ENCODE data around the gene LRRC8E. TPM values are rescaled to one million over a fixed set of nuclear protein-coding genes. Genes with fewer than 3 reads are reported as not detected.

LRRC8E gene
- total and polyA plus RNA-seq, 4 donors, result 1.8 to 3.3 (median 2.4) TPM; not detected in 1

GRCh38 chr19:7861619-7862412 is 26.5 kb upstream of the LRRC8E start:
- H3K27ac ChIP-seq (ENCODE audit: low read depth in 1 of 2, low read length in 2 of 2), result no peak overlapping the region
- H3K4me1 ChIP-seq (ENCODE audit: control insufficient read depth in 4 of 4, insufficient read depth in 4 of 4, low read length in 3 of 4), result peaks cover 0 to 9% (median 4%) of the 10 kb centered on the region in 4 donors
- peak overlapping the region in 1 of 3 donors; percentile 5 for H3K4me3 ChIP-seq (ENCODE audit: low read depth in 1 of 3, low read length in 3 of 3)
- H3K9ac ChIP-seq (ENCODE audit: low read depth in 1 of 2, low read length in 2 of 2), result no peak overlapping the region
- TF ChIP-seq EGR1 (IDR thresholded peaks at IDR 0.05; ENCODE audit: low read depth in 2 of 2) (no peak), YY1 (IDR thresholded peaks at IDR 0.05) (no peak), RAD21 (IDR thresholded peaks at IDR 0.05) (no peak), FOXA2 (IDR thresholded peaks at IDR 0.05) (no peak), FOXA1 (IDR thresholded peaks at IDR 0.05) (no peak), SP1 (IDR thresholded peaks at IDR 0.05) (no peak), TAF1 (conservative IDR thresholded peaks at IDR 0.05) (no peak), JUND (IDR thresholded peaks at IDR 0.05) (no peak), RXRA (IDR thresholded peaks at IDR 0.05) (no peak)
- TF ChIP-seq, protein P1, sequence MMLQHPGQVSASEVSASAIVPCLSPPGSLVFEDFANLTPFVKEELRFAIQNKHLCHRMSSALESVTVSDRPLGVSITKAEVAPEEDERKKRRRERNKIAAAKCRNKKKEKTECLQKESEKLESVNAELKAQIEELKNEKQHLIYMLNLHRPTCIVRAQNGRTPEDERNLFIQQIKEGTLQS (IDR thresholded peaks at IDR 0.05), result no peak
- TF ChIP-seq, protein P2, sequence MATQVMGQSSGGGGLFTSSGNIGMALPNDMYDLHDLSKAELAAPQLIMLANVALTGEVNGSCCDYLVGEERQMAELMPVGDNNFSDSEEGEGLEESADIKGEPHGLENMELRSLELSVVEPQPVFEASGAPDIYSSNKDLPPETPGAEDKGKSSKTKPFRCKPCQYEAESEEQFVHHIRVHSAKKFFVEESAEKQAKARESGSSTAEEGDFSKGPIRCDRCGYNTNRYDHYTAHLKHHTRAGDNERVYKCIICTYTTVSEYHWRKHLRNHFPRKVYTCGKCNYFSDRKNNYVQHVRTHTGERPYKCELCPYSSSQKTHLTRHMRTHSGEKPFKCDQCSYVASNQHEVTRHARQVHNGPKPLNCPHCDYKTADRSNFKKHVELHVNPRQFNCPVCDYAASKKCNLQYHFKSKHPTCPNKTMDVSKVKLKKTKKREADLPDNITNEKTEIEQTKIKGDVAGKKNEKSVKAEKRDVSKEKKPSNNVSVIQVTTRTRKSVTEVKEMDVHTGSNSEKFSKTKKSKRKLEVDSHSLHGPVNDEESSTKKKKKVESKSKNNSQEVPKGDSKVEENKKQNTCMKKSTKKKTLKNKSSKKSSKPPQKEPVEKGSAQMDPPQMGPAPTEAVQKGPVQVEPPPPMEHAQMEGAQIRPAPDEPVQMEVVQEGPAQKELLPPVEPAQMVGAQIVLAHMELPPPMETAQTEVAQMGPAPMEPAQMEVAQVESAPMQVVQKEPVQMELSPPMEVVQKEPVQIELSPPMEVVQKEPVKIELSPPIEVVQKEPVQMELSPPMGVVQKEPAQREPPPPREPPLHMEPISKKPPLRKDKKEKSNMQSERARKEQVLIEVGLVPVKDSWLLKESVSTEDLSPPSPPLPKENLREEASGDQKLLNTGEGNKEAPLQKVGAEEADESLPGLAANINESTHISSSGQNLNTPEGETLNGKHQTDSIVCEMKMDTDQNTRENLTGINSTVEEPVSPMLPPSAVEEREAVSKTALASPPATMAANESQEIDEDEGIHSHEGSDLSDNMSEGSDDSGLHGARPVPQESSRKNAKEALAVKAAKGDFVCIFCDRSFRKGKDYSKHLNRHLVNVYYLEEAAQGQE (IDR thresholded peaks at IDR 0.05), result no peak
- WGBS, result 58% methylated on average over 63 of the region's 63 CpGs
- H3K36me3 ChIP-seq (ENCODE audit: control insufficient read depth in 4 of 4, insufficient read depth in 3 of 4, low read depth in 1 of 4, low read length in 3 of 4), result peaks cover 0 to 1% (median 0%) of the 10 kb centered on the region in 4 donors
- no peaks in the 10 kb centered on the region for H3K9me3 ChIP-seq (ENCODE audit: control insufficient read depth in 4 of 4, low read length in 3 of 4)
- no peak for DNase-seq (ENCODE audit: low spot score)
- no peaks in the 10 kb centered on the region for H3K27me3 ChIP-seq (ENCODE audit: control insufficient read depth in 4 of 4, insufficient read depth in 4 of 4, low read length in 3 of 4)

GRCh38 chr19:7862413-7862951 is 25.8 kb upstream of the LRRC8E start:
- Histone ChIP-seq H3K4me1 (ENCODE audit: control insufficient read depth in 4 of 4, insufficient read depth in 4 of 4, low read length in 3 of 4) (peaks cover 0 to 9% (median 4%) of the 10 kb centered on the region in 4 donors), H3K27ac (ENCODE audit: low read depth in 1 of 2, low read length in 2 of 2) (no peak overlapping the region), H3K9me3 (ENCODE audit: control insufficient read depth in 4 of 4, low read length in 3 of 4) (no peaks in the 10 kb centered on the region), H3K27me3 (ENCODE audit: control insufficient read depth in 4 of 4, insufficient read depth in 4 of 4, low read length in 3 of 4) (no peaks in the 10 kb centered on the region), H3K36me3 (ENCODE audit: control insufficient read depth in 4 of 4, insufficient read depth in 3 of 4, low read depth in 1 of 4, low read length in 3 of 4) (peaks cover 0 to 1% (median 0%) of the 10 kb centered on the region in 4 donors), H3K4me3 (ENCODE audit: low read depth in 1 of 3, low read length in 3 of 3) (peak overlapping the region in 1 of 3 donors; percentile 5), H3K9ac (ENCODE audit: low read depth in 1 of 2, low read length in 2 of 2) (no peak overlapping the region)
- 17% methylated on average over 67 of the region's 67 CpGs for WGBS
- TF ChIP-seq FOXA2 (IDR thresholded peaks at IDR 0.05), result no peak
- TF ChIP-seq, protein P3, sequence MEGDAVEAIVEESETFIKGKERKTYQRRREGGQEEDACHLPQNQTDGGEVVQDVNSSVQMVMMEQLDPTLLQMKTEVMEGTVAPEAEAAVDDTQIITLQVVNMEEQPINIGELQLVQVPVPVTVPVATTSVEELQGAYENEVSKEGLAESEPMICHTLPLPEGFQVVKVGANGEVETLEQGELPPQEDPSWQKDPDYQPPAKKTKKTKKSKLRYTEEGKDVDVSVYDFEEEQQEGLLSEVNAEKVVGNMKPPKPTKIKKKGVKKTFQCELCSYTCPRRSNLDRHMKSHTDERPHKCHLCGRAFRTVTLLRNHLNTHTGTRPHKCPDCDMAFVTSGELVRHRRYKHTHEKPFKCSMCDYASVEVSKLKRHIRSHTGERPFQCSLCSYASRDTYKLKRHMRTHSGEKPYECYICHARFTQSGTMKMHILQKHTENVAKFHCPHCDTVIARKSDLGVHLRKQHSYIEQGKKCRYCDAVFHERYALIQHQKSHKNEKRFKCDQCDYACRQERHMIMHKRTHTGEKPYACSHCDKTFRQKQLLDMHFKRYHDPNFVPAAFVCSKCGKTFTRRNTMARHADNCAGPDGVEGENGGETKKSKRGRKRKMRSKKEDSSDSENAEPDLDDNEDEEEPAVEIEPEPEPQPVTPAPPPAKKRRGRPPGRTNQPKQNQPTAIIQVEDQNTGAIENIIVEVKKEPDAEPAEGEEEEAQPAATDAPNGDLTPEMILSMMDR (IDR thresholded peaks at IDR 0.05; ENCODE audit: low read depth, low read length, missing input control), result no peak
- no peak for TF ChIP-seq FOXA1 (IDR thresholded peaks at IDR 0.05)
- no peak for TF ChIP-seq NR2F2 (IDR thresholded peaks at IDR 0.05)
- TF ChIP-seq MAX (IDR thresholded peaks at IDR 0.05), result no peak
- TF ChIP-seq GABPA (IDR thresholded peaks at IDR 0.05 in 1 of 2, conservative IDR thresholded peaks at IDR 0.05 in 1 of 2), result no peak
- no peak for TF ChIP-seq RAD21 (IDR thresholded peaks at IDR 0.05)
- no peak for TF ChIP-seq SP1 (IDR thresholded peaks at IDR 0.05)
- no peak for TF ChIP-seq HNF4A (conservative IDR thresholded peaks at IDR 0.05)
- TF ChIP-seq JUND (IDR thresholded peaks at IDR 0.05), result no peak
- no peak for TF ChIP-seq RXRA (IDR thresholded peaks at IDR 0.05)
- TF ChIP-seq HNF4G (IDR thresholded peaks at IDR 0.05), result no peak
- no peak for TF ChIP-seq YY1 (IDR thresholded peaks at IDR 0.05)
- DNase-seq (ENCODE audit: low spot score), result peak; percentile 86
